C4-2B (cell line): ENCODE data around the gene GRK4.
"Not testable (repeated sequence)": the region's sequence is repeated elsewhere in the genome, so short reads cannot be mapped to it uniquely, and the experiment has no call there.

Source experiments
- CTCF ChIP-seq: fragments of 450-650 bp; conservative IDR thresholded peaks from 2 replicates; pipeline ENCODE4 v1.5.1; 2017; ENCODE audit warnings: mild to moderate bottlenecking
- ZFX ChIP-seq: fragments of 450-650 bp; IDR thresholded peaks from 2 replicates; pipeline ENCODE4 v1.6.1; 2017

GRCh38 chr4:2918714-2919113 lies 44.7 kb upstream of the GRK4 start:
- TF ChIP-seq CTCF, ZFX: not testable (repeated sequence)
